ENCODE results near the gene ACP4. TPM values are rescaled to one million over a fixed set of nuclear protein-coding genes. Genes with fewer than 3 reads are reported as not detected.

The ACP4 gene
- total RNA-seq, 1 experiment from 2014 or later = not detected

- no peaks in the 10 kb centered on the region for H3K9me3 ChIP-seq
- Mint-ChIP-seq H3K36me3 (ENCODE audit: insufficient read depth, unreplicated experiment) (peaks cover 3% of the 10 kb centered on the region), H3K27ac (ENCODE audit: unreplicated experiment) (no peak overlapping the region), H3K4me1 (ENCODE audit: low read depth, unreplicated experiment) (peaks cover 15% of the 10 kb centered on the region), H3K9me3 (ENCODE audit: unreplicated experiment) (no peaks in the 10 kb centered on the region), H3K4me3 (ENCODE audit: unreplicated experiment) (no peak overlapping the region), H3K27me3 (ENCODE audit: insufficient read depth, unreplicated experiment) (peaks cover 19% of the 10 kb centered on the region)
- TF ChIP-seq CTCF (IDR thresholded peaks at IDR 0.05; ENCODE audit: insufficient read depth in 1 of 2, low read depth in 1 of 2, low read length in 1 of 2, severe bottlenecking in 1 of 2, unreplicated experiment in 1 of 2) = no peak
- H3K27me3 ChIP-seq (replicated peaks; ENCODE audit: control insufficient read depth, insufficient read depth, low read length) = peaks cover 2% of the 10 kb centered on the region; the same call in 1 of the 2 replicates
- ChIA-PET CTCF (no interaction called here), POLR2A (no interaction called here)
- no peaks in the 10 kb centered on the region; the same call in 1 of the 2 replicates for H3K36me3 ChIP-seq (ENCODE audit: control insufficient read depth, insufficient read depth, low read length)
- intact Hi-C loops (cut with micrococcal nuclease; ENCODE audit: unreplicated experiment) = no loop called here
- peaks cover 10% of the 10 kb centered on the region for H3K4me1 ChIP-seq
- DNase-seq = no peak
- no TSS peak for BruUV-seq (replicated peaks)
- H3K4me3 ChIP-seq (ENCODE audit: low read depth, low read length) = no peak overlapping the region
Measured at GRCh38 chr19:50821622-50822021, 31.4 kb downstream of the ACP4 start.

GRCh38 chr19:50822661-50823208 is 32.5 kb downstream of the ACP4 start:
- ChIA-PET POLR2A (no interaction called here), CTCF (no interaction called here)
- Mint-ChIP-seq H3K4me1 (ENCODE audit: low read depth, unreplicated experiment) (peaks cover 15% of the 10 kb centered on the region), H3K27ac (ENCODE audit: unreplicated experiment) (no peak overlapping the region), H3K36me3 (ENCODE audit: insufficient read depth, unreplicated experiment) (peaks cover 4% of the 10 kb centered on the region), H3K27me3 (ENCODE audit: insufficient read depth, unreplicated experiment) (peaks cover 25% of the 10 kb centered on the region), H3K9me3 (ENCODE audit: unreplicated experiment) (no peaks in the 10 kb centered on the region), H3K4me3 (ENCODE audit: unreplicated experiment) (no peak overlapping the region)
- no peak for TF ChIP-seq CTCF (IDR thresholded peaks at IDR 0.05; ENCODE audit: insufficient read depth in 1 of 2, low read depth in 1 of 2, low read length in 1 of 2, severe bottlenecking in 1 of 2, unreplicated experiment in 1 of 2)
- Histone ChIP-seq H3K27me3 (replicated peaks; ENCODE audit: control insufficient read depth, insufficient read depth, low read length) (no peaks in the 10 kb centered on the region; the same call in 1 of the 2 replicates), H3K4me1 (peaks cover 10% of the 10 kb centered on the region), H3K9me3 (no peaks in the 10 kb centered on the region), H3K4me3 (ENCODE audit: low read depth, low read length) (no peak overlapping the region), H3K36me3 (ENCODE audit: control insufficient read depth, insufficient read depth, low read length) (no peaks in the 10 kb centered on the region)
- no peak for DNase-seq
- intact Hi-C loops (cut with micrococcal nuclease; ENCODE audit: unreplicated experiment) = no loop called here
- BruUV-seq (replicated peaks) = no TSS peak

GRCh38 chr19:50823389-50824042 is 33.3 kb downstream of the ACP4 start, which contains the start of gene KLK1:
Gene KLK1, minus strand, starts transcription at chr19:50823787. Its CDS starts 39 bp downstream, at chr19:50823748.
- peaks cover 4% of the 10 kb centered on the region for H3K36me3 Mint-ChIP-seq (ENCODE audit: insufficient read depth, unreplicated experiment)
- ChIA-PET CTCF (no interaction called here), POLR2A (interaction anchor here (0.7 kb wide), 1 partner anchor 31 kb away, joined by 3 read pairs; no protein-coding TSS in a partner anchor)
- H3K4me1 ChIP-seq = peaks cover 10% of the 10 kb centered on the region
- no peaks in the 10 kb centered on the region for H3K36me3 ChIP-seq (ENCODE audit: control insufficient read depth, insufficient read depth, low read length)
- intact Hi-C loops (cut with micrococcal nuclease; ENCODE audit: unreplicated experiment) = no loop called here
- no peak for DNase-seq
- H3K27me3 Mint-ChIP-seq (ENCODE audit: insufficient read depth, unreplicated experiment) = peaks cover 27% of the 10 kb centered on the region
- H3K4me1 Mint-ChIP-seq (ENCODE audit: low read depth, unreplicated experiment) = peaks cover 15% of the 10 kb centered on the region
- no peak within 1 kb of the TSS for H3K4me3 ChIP-seq (ENCODE audit: low read depth, low read length)
- H3K9me3 Mint-ChIP-seq (ENCODE audit: unreplicated experiment) = no peaks in the 10 kb centered on the region
- no peak for TF ChIP-seq CTCF (IDR thresholded peaks at IDR 0.05; ENCODE audit: insufficient read depth in 1 of 2, low read depth in 1 of 2, low read length in 1 of 2, severe bottlenecking in 1 of 2, unreplicated experiment in 1 of 2)
- H3K4me3 Mint-ChIP-seq (ENCODE audit: unreplicated experiment) = no peak within 1 kb of the TSS
- H3K9me3 ChIP-seq = no peaks in the 10 kb centered on the region
- no TSS peak for BruUV-seq (replicated peaks)
- H3K27ac Mint-ChIP-seq (ENCODE audit: unreplicated experiment) = no peak within 1 kb of the TSS
- H3K27me3 ChIP-seq (replicated peaks; ENCODE audit: control insufficient read depth, insufficient read depth, low read length) = no peaks in the 10 kb centered on the region; the same call in 1 of the 2 replicates

All from Caco-2 (cell line).